Measurements from ENCODE around the gene SMIM22. TPM values are rescaled to one million over a fixed set of nuclear protein-coding genes. Genes with fewer than 3 reads are reported as not detected.

SMIM22 gene
- total and polyA plus RNA-seq, 4 donors: 26.8 to 324 (median 97.0) TPM

- H3K27me3 ChIP-seq (ENCODE audit: control insufficient read depth in 3 of 3, insufficient read depth in 3 of 3, low read length in 2 of 3): no peaks in the 10 kb centered on the region
- no peaks in the 10 kb centered on the region for H3K9me3 ChIP-seq (ENCODE audit: control insufficient read depth in 4 of 4, insufficient read depth in 3 of 4, low read length in 3 of 4)
- H3K27ac ChIP-seq (ENCODE audit: low read depth in 1 of 2, low read length in 1 of 2): no peak overlapping the region
- WGBS, 2 donors: 50 to 65% methylated on average over 7 of the region's 7 CpGs
- peaks cover 0 to 20% (median 4%) of the 10 kb centered on the region in 5 donors for H3K4me1 ChIP-seq (ENCODE audit: control insufficient read depth in 5 of 5, insufficient read depth in 5 of 5, low read length in 5 of 5)
- H3K36me3 ChIP-seq (ENCODE audit: control insufficient read depth in 4 of 4, insufficient read depth in 4 of 4, low read length in 4 of 4): peaks cover 0 to 5% (median 2%) of the 10 kb centered on the region in 4 donors
- DNase-seq (no peak), ATAC-seq (ENCODE audit: insufficient read depth, low FRiP score) (no peak)
- no peak overlapping the region for H3K4me3 ChIP-seq
- TF ChIP-seq, protein P1, sequence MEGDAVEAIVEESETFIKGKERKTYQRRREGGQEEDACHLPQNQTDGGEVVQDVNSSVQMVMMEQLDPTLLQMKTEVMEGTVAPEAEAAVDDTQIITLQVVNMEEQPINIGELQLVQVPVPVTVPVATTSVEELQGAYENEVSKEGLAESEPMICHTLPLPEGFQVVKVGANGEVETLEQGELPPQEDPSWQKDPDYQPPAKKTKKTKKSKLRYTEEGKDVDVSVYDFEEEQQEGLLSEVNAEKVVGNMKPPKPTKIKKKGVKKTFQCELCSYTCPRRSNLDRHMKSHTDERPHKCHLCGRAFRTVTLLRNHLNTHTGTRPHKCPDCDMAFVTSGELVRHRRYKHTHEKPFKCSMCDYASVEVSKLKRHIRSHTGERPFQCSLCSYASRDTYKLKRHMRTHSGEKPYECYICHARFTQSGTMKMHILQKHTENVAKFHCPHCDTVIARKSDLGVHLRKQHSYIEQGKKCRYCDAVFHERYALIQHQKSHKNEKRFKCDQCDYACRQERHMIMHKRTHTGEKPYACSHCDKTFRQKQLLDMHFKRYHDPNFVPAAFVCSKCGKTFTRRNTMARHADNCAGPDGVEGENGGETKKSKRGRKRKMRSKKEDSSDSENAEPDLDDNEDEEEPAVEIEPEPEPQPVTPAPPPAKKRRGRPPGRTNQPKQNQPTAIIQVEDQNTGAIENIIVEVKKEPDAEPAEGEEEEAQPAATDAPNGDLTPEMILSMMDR (IDR thresholded peaks at IDR 0.05; ENCODE audit: control extremely low read depth, extremely low read depth): no peak
- H3K9ac ChIP-seq (ENCODE audit: insufficient read depth in 1 of 2, low read length in 2 of 2): no peak overlapping the region
Observed at GRCh38 chr16:4769306-4769638, 25.9 kb upstream of the SMIM22 start.

DNA sequence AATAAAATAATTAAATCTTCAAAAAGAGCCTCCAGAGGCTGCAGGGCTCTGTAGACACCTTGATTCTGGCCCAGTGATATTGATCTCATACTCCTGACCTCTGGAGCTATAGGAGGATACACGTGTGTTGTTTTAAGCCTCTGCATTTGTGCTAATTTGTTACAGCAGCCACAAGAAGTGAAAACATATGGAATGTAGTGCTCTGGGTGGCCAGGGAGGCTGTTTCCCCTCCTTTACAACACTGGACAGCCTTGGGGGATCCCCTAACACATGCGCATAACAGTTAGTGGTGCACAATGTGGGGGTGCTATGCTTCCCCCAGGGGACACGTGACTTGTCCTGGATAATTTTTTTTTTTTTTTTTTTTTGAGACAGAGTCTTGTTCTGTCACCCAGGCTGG lies 23.5 kb upstream of the SMIM22 start:
- peaks cover 0 to 10% (median 0%) of the 10 kb centered on the region in 5 donors for H3K4me1 ChIP-seq (ENCODE audit: control insufficient read depth in 5 of 5, insufficient read depth in 5 of 5, low read length in 5 of 5)
- H3K4me3 ChIP-seq: no peak overlapping the region
- H3K36me3 ChIP-seq (ENCODE audit: control insufficient read depth in 4 of 4, insufficient read depth in 4 of 4, low read length in 4 of 4): no peaks in the 10 kb centered on the region
- no peaks in the 10 kb centered on the region for H3K27me3 ChIP-seq (ENCODE audit: control insufficient read depth in 3 of 3, insufficient read depth in 3 of 3, low read length in 2 of 3)
- 68 to 69% methylated on average over 3 of the region's 3 CpGs for WGBS, 2 donors
- DNase-seq: no peak
- H3K9ac ChIP-seq (ENCODE audit: insufficient read depth in 1 of 2, low read length in 2 of 2): no peak overlapping the region
- H3K27ac ChIP-seq (ENCODE audit: low read depth in 1 of 2, low read length in 1 of 2): no peak overlapping the region
- TF ChIP-seq, protein P1 (IDR thresholded peaks at IDR 0.05; ENCODE audit: control extremely low read depth, extremely low read depth): no peak
- H3K9me3 ChIP-seq (ENCODE audit: control insufficient read depth in 4 of 4, insufficient read depth in 3 of 4, low read length in 3 of 4): no peaks in the 10 kb centered on the region
- ATAC-seq (ENCODE audit: insufficient read depth, low FRiP score): no peak

- ATAC-seq (ENCODE audit: insufficient read depth, low FRiP score) (no peak), DNase-seq (no peak)
- H3K27ac ChIP-seq (ENCODE audit: low read depth in 1 of 2, low read length in 1 of 2): no peak overlapping the region
- WGBS, 2 donors: 82 to 91% methylated on average over 5 of the region's 5 CpGs
- H3K4me3 ChIP-seq: no peak overlapping the region
- H3K4me1 ChIP-seq (ENCODE audit: control insufficient read depth in 5 of 5, insufficient read depth in 5 of 5, low read length in 5 of 5): peaks cover 0 to 8% (median 0%) of the 10 kb centered on the region in 5 donors
- H3K9ac ChIP-seq (ENCODE audit: insufficient read depth in 1 of 2, low read length in 2 of 2): no peak overlapping the region
- H3K36me3 ChIP-seq (ENCODE audit: control insufficient read depth in 4 of 4, insufficient read depth in 4 of 4, low read length in 4 of 4): no peaks in the 10 kb centered on the region
- TF ChIP-seq, protein P1 (IDR thresholded peaks at IDR 0.05; ENCODE audit: control extremely low read depth, extremely low read depth): no peak
- no peaks in the 10 kb centered on the region for H3K27me3 ChIP-seq (ENCODE audit: control insufficient read depth in 3 of 3, insufficient read depth in 3 of 3, low read length in 2 of 3)
- H3K9me3 ChIP-seq (ENCODE audit: control insufficient read depth in 4 of 4, insufficient read depth in 3 of 4, low read length in 3 of 4): no peaks in the 10 kb centered on the region
Observed at GRCh38 chr16:4772351-4772750, 22.8 kb upstream of the SMIM22 start.

- Histone ChIP-seq H3K36me3 (ENCODE audit: control insufficient read depth in 4 of 4, insufficient read depth in 4 of 4, low read length in 4 of 4) (no peaks in the 10 kb centered on the region), H3K9ac (ENCODE audit: insufficient read depth in 1 of 2, low read length in 2 of 2) (no peak overlapping the region), H3K27me3 (ENCODE audit: control insufficient read depth in 3 of 3, insufficient read depth in 3 of 3, low read length in 2 of 3) (no peaks in the 10 kb centered on the region), H3K4me1 (ENCODE audit: control insufficient read depth in 5 of 5, insufficient read depth in 5 of 5, low read length in 5 of 5) (peaks cover 0 to 2% (median 0%) of the 10 kb centered on the region in 5 donors), H3K27ac (ENCODE audit: low read depth in 1 of 2, low read length in 1 of 2) (no peak overlapping the region), H3K9me3 (ENCODE audit: control insufficient read depth in 4 of 4, insufficient read depth in 3 of 4, low read length in 3 of 4) (no peaks in the 10 kb centered on the region), H3K4me3 (no peak overlapping the region)
- WGBS, 2 donors: 79 to 88% methylated on average over 13 of the region's 13 CpGs
- ATAC-seq (ENCODE audit: insufficient read depth, low FRiP score) (no peak), DNase-seq (no peak)
- TF ChIP-seq, protein P1 (IDR thresholded peaks at IDR 0.05; ENCODE audit: control extremely low read depth, extremely low read depth): no peak
Observed at GRCh38 chr16:4775005-4775404, 20.2 kb upstream of the SMIM22 start.

Data from lung (tissue), 12 donors.